ENCODE data around the gene CLRN3. TPM values are rescaled to one million over a fixed set of nuclear protein-coding genes. Genes with fewer than 3 reads are reported as not detected.

Gene CLRN3
- total RNA-seq, 4 donors from 2014 or later = not detected

GRCh38 chr10:127922675-127923366, 30.1 kb upstream of the CLRN3 start:
- peak overlapping the region in 3 of 4 donors; percentile 53 to 64 (median 59) for H3K27ac ChIP-seq
- 71 to 86% methylated on average over 1 to 5 of the region's 12 CpGs for WGBS, 2 donors (ENCODE audit: low coverage in 1 of 2)

GRCh38 chr10:127922206-127922605, 29.5 kb upstream of the CLRN3 start:
- Histone ChIP-seq H3K4me3 (no peak overlapping the region), H3K4me1 (peaks cover 0 to 30% (median 14%) of the 10 kb centered on the region in 3 donors), H3K36me3 (no peaks in the 10 kb centered on the region), H3K27ac (peak overlapping the region in 3 of 4 donors; percentile 53 to 64 (median 59)), H3K27me3 (no peaks in the 10 kb centered on the region), H3K9me3 (no peaks in the 10 kb centered on the region)
- no peak for TF ChIP-seq POLR2A (IDR thresholded peaks at IDR 0.05)
- no peak for TF ChIP-seq EP300 (IDR thresholded peaks at IDR 0.05)
- TF ChIP-seq CTCF (IDR thresholded peaks at IDR 0.05) = no peak
- TF ChIP-seq POLR2AphosphoS5 (IDR thresholded peaks at IDR 0.05) = no peak
- WGBS, 2 donors (ENCODE audit: low coverage in 1 of 2) = 85 to 90% methylated on average over 2 to 4 of the region's 9 CpGs
- ATAC-seq = no peak

More at GRCh38 chr10:127922675-127923366, 30.1 kb upstream of the CLRN3 start:
- Histone ChIP-seq H3K4me3 (no peak overlapping the region), H3K36me3 (no peaks in the 10 kb centered on the region), H3K4me1 (peaks cover 0 to 30% (median 14%) of the 10 kb centered on the region in 3 donors), H3K9me3 (no peaks in the 10 kb centered on the region), H3K27me3 (no peaks in the 10 kb centered on the region)
- TF ChIP-seq POLR2AphosphoS5 (IDR thresholded peaks at IDR 0.05) (peak; percentile 22), POLR2A (IDR thresholded peaks at IDR 0.05) (no peak)
- no peak for ATAC-seq

GRCh38 chr10:127921753-127922145, 29.0 kb upstream of the CLRN3 start:
- no peak overlapping the region for H3K4me3 ChIP-seq
- TF ChIP-seq POLR2A (IDR thresholded peaks at IDR 0.05) = no peak
- TF ChIP-seq CTCF (IDR thresholded peaks at IDR 0.05) = no peak
- TF ChIP-seq POLR2AphosphoS5 (IDR thresholded peaks at IDR 0.05) = no peak
- no peak for TF ChIP-seq EP300 (IDR thresholded peaks at IDR 0.05)
- H3K36me3 ChIP-seq = no peaks in the 10 kb centered on the region
- 89 to 92% methylated on average over 2 of the region's 2 CpGs for WGBS, 2 donors (ENCODE audit: low coverage in 1 of 2)
- H3K4me1 ChIP-seq = peaks cover 0 to 30% (median 14%) of the 10 kb centered on the region in 3 donors
- no peak for ATAC-seq
- no peaks in the 10 kb centered on the region for H3K27me3 ChIP-seq
- H3K9me3 ChIP-seq = no peaks in the 10 kb centered on the region
- H3K27ac ChIP-seq = peak overlapping the region in 3 of 4 donors; percentile 53 to 64 (median 59)

GRCh38 chr10:127921075-127921752, 28.5 kb upstream of the CLRN3 start:
- Histone ChIP-seq H3K27me3 (no peaks in the 10 kb centered on the region), H3K27ac (peak overlapping the region in 2 of 4 donors; percentile 10 to 59), H3K36me3 (no peaks in the 10 kb centered on the region), H3K4me1 (peaks cover 0 to 30% (median 14%) of the 10 kb centered on the region in 3 donors), H3K4me3 (no peak overlapping the region), H3K9me3 (no peaks in the 10 kb centered on the region)
- 77% methylated on average over 4 of the region's 11 CpGs; no CpG with 5 or more reads in 1 of the 2 donors for WGBS, 2 donors (ENCODE audit: low coverage in 1 of 2)
- no peak for ATAC-seq
- TF ChIP-seq POLR2AphosphoS5 (IDR thresholded peaks at IDR 0.05) = no peak
- TF ChIP-seq EP300 (IDR thresholded peaks at IDR 0.05) = no peak
- TF ChIP-seq CTCF (IDR thresholded peaks at IDR 0.05) = no peak
- no peak for TF ChIP-seq POLR2A (IDR thresholded peaks at IDR 0.05)

- Histone ChIP-seq H3K27me3 (no peaks in the 10 kb centered on the region), H3K36me3 (no peaks in the 10 kb centered on the region), H3K27ac (peak overlapping the region in 2 of 4 donors; percentile 9 to 59), H3K4me1 (peaks cover 0 to 30% (median 14%) of the 10 kb centered on the region in 3 donors), H3K4me3 (no peak overlapping the region), H3K9me3 (no peaks in the 10 kb centered on the region)
- TF ChIP-seq EP300 (IDR thresholded peaks at IDR 0.05) (no peak), POLR2A (IDR thresholded peaks at IDR 0.05) (no peak), CTCF (IDR thresholded peaks at IDR 0.05) (no peak), POLR2AphosphoS5 (IDR thresholded peaks at IDR 0.05) (no peak)
- ATAC-seq = no peak
- WGBS, 2 donors (ENCODE audit: low coverage in 1 of 2) = 70% methylated on average over 2 of the region's 11 CpGs; no CpG with 5 or more reads in 1 of the 2 donors
Observed at GRCh38 chr10:127920306-127921074, 27.7 kb upstream of the CLRN3 start.
